Ishikawa (cell line): Measurements from ENCODE around the gene PEX12.

Experiments
- CEBPB ChIP-seq: IDR thresholded peaks from 2 replicates; pipeline ENCODE4 v1.6.1; 2012
- CREB1 ChIP-seq: IDR thresholded peaks from 2 replicates; pipeline ENCODE4 v1.6.1; 2012; ENCODE audit warnings: low read depth
- EGR1 ChIP-seq: IDR thresholded peaks from 2 replicates; pipeline ENCODE4 v1.6.1; 2012
- EP300 ChIP-seq: IDR thresholded peaks from 2 replicates; pipeline ENCODE4 v1.6.1; 2012; ENCODE audit warnings: borderline replicate concordance
- FOXM1 ChIP-seq: IDR thresholded peaks from 2 replicates; pipeline ENCODE4 v1.6.1; 2012; ENCODE audit warnings: low read depth, borderline replicate concordance
- MAX ChIP-seq: IDR thresholded peaks from 2 replicates; pipeline ENCODE4 v1.6.1; 2012
- NFIC ChIP-seq: IDR thresholded peaks from 2 replicates; pipeline ENCODE4 v1.6.1; 2012
- RAD21 ChIP-seq: IDR thresholded peaks from 2 replicates; pipeline ENCODE4 v1.6.1; 2012; ENCODE audit warnings: low read depth
- REST ChIP-seq: IDR thresholded peaks from 2 replicates; pipeline ENCODE4 v1.6.1; 2012; ENCODE audit warnings: low read depth, mild to moderate bottlenecking
- TAF1 ChIP-seq: IDR thresholded peaks from 2 replicates; pipeline ENCODE4 v1.6.1; 2012; ENCODE audit warnings: low read depth, mild to moderate bottlenecking
- TCF12 ChIP-seq: IDR thresholded peaks from 2 replicates; pipeline ENCODE4 v1.6.1; 2012; ENCODE audit warnings: low read depth
- TEAD4 ChIP-seq: IDR thresholded peaks from 2 replicates; pipeline ENCODE4 v1.6.1; 2012
- USF1 ChIP-seq: IDR thresholded peaks from 2 replicates; pipeline ENCODE4 v1.6.1; 2012
- YY1 ChIP-seq: IDR thresholded peaks from 2 replicates; pipeline ENCODE4 v1.6.1; 2012; ENCODE audit warnings: low read depth
- ZBTB7A ChIP-seq: IDR thresholded peaks from 2 replicates; pipeline ENCODE4 v1.6.1; 2012; ENCODE audit warnings: low read depth

Gene PEX12

GRCh38 chr17:35539659-35540026, 38.7 kb downstream of the PEX12 start:
- TF ChIP-seq ZBTB7A (no peak), CEBPB (no peak), RAD21 (no peak), NFIC (no peak), MAX (no peak), FOXM1 (no peak), REST (no peak), EGR1 (no peak), YY1 (no peak), USF1 (no peak), TEAD4 (no peak), CREB1 (no peak), EP300 (no peak), TAF1 (no peak), TCF12 (no peak)

GRCh38 chr17:35537601-35538141, 40.7 kb downstream of the PEX12 start, which contains the start of gene SLFN12L:
Gene SLFN12L (minus strand): TSS chr17:35537678. CDS start chr17:35522364, 15,314 bp downstream.
- no peak for TF ChIP-seq YY1
- TF ChIP-seq TCF12 = no peak
- no peak for TF ChIP-seq CREB1
- no peak for TF ChIP-seq REST
- no peak for TF ChIP-seq EGR1
- no peak for TF ChIP-seq CEBPB

GRCh38 chr17:35536664-35537171, 41.7 kb downstream of the PEX12 start:
- TF ChIP-seq ZBTB7A (no peak), CEBPB (no peak), NFIC (no peak), FOXM1 (no peak), TCF12 (no peak), EGR1 (no peak), EP300 (no peak), RAD21 (no peak), USF1 (no peak), TAF1 (no peak), MAX (no peak), REST (no peak), CREB1 (no peak), TEAD4 (no peak), YY1 (no peak)

GRCh38 chr17:35534576-35535093, 43.7 kb downstream of the PEX12 start:
- no peak for TF ChIP-seq FOXM1
- TF ChIP-seq USF1 = no peak
- no peak for TF ChIP-seq CREB1
- no peak for TF ChIP-seq REST
- no peak for TF ChIP-seq MAX
- no peak for TF ChIP-seq EP300
- no peak for TF ChIP-seq TEAD4
- TF ChIP-seq TAF1 = no peak
- no peak for TF ChIP-seq YY1
- TF ChIP-seq TCF12 = no peak
- no peak for TF ChIP-seq CEBPB
- TF ChIP-seq RAD21 = no peak
